Fibroblast of lung (primary cell): Measurements from ENCODE around the gene CGNL1.

Experiments
- EZH2 ChIP-seq: IDR thresholded peaks from 2 replicates; pipeline ENCODE4 v1.5.1; 2012; ENCODE audit warnings: low read length, control low read depth, mild to moderate bottlenecking; ENCODE audit errors: missing control alignments
- TF ChIP-seq, protein P1 (sequence below), 2 donors: IDR thresholded peaks in 1 of 2; conservative IDR thresholded peaks in 1 of 2; 1 replicate in 1 of 2; 2 replicates in 1 of 2; pipeline ENCODE4 v1.5.1; 2011 to 2012; ENCODE audit warnings: low read length in 2 of 2, control low read depth in 1 of 2, inconsistent platforms in 1 of 2, low read depth in 1 of 2, mild to moderate bottlenecking in 1 of 2

DNA sequence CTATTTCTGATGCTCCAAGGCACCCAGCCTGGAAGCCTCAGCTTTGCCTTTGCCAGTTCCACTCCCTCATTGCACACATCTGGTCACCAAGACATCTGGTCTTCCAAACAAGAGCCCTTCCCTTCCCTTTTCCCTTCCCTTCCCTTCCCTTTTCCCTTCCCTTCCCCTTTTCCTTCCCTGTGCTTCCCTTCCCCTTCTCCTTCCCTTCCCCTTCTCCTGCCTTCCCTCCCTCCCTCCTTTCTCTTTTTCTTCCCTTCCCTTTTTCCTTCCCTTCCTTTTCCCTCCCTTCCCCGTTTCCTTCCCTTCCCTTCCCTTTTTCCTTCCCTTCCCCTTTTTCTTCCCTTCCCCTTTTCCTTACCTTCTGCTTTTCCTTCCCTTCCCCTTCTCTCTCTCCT, 2.4 kb upstream of the CGNL1 start:
- no peak for TF ChIP-seq EZH2
- TF ChIP-seq, protein P1, sequence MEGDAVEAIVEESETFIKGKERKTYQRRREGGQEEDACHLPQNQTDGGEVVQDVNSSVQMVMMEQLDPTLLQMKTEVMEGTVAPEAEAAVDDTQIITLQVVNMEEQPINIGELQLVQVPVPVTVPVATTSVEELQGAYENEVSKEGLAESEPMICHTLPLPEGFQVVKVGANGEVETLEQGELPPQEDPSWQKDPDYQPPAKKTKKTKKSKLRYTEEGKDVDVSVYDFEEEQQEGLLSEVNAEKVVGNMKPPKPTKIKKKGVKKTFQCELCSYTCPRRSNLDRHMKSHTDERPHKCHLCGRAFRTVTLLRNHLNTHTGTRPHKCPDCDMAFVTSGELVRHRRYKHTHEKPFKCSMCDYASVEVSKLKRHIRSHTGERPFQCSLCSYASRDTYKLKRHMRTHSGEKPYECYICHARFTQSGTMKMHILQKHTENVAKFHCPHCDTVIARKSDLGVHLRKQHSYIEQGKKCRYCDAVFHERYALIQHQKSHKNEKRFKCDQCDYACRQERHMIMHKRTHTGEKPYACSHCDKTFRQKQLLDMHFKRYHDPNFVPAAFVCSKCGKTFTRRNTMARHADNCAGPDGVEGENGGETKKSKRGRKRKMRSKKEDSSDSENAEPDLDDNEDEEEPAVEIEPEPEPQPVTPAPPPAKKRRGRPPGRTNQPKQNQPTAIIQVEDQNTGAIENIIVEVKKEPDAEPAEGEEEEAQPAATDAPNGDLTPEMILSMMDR (conservative IDR thresholded peaks at IDR 0.05 in 1 of 2, IDR thresholded peaks at IDR 0.05 in 1 of 2; ENCODE audit: low read depth in 1 of 2, low read length in 2 of 2), result no peak
